Cardiac muscle cell (in vitro differentiated cells and primary cell): ENCODE data around the gene ITGB7. TPM values are rescaled to one million over a fixed set of nuclear protein-coding genes. Genes with fewer than 3 reads are reported as not detected.

ENCODE experiments used
- DNase-seq, 2 donors: peaks; one replicate each; pipeline versions ENCODE4 v3.0.0 to v3.0.0-alpha.2; 2010 to 2017; ENCODE audit warnings: low read depth in 1 of 2, low spot score in 1 of 2
- H3K27ac ChIP-seq: fragments of 200-600 bp; sonication (generic); 2 replicates; pipeline ENCODE4 v1.5.1; 2016
- H3K27me3 ChIP-seq: fragments of 200-600 bp; sonication (generic); 2 replicates; pipeline ENCODE4 v1.6.0; 2016; ENCODE audit warnings: control low read depth
- H3K36me3 ChIP-seq: fragments of 200-600 bp; sonication (generic); 2 replicates; pipeline ENCODE4 v1.5.1; 2016; ENCODE audit warnings: control low read depth
- H3K4me1 ChIP-seq: fragments of 200-600 bp; sonication (generic); 2 replicates; pipeline ENCODE4 v1.8.1; 2017; ENCODE audit warnings: low read depth, mild to moderate bottlenecking, mixed run types
- H3K4me3 ChIP-seq: fragments of 200-600 bp; sonication (generic); 2 replicates; pipeline ENCODE4 v1.5.1; 2016; ENCODE audit warnings: mild to moderate bottlenecking
- H3K9me3 ChIP-seq: fragments of 200-600 bp; sonication (generic); 2 replicates; pipeline ENCODE4 v1.5.1; 2017; ENCODE audit warnings: low read depth, mild to moderate bottlenecking, control low read depth
- polyA plus RNA-seq: library from polyadenylated mRNA; unstranded; fragments of >200 nt; fragmentation: Nextera tagmentation; extraction: Ambion mirVana; gene quantifications from 2 replicates; pipeline ENCODE4 v1.2.1, GENCODE V29; 2016
- total RNA-seq: library from RNA; depleted of rRNA; stranded (reverse); fragments of >200 nt; gene quantifications from 2 replicates; pipeline ENCODE4 v1.2.3, GENCODE V29; 2016
- TF ChIP-seq, protein P1 (sequence below): IDR thresholded peaks from 2 replicates; pipeline ENCODE4 v1.5.1; 2012; ENCODE audit warnings: low read depth, mild to moderate bottlenecking, low read length

The ITGB7 gene
- total and polyA plus RNA-seq, 2 experiments from 2014 or later: 0.55 to 1.1 TPM

- no peaks in the 10 kb centered on the region for H3K9me3 ChIP-seq
- peak; percentile 98 for DNase-seq
- TF ChIP-seq, protein P1, sequence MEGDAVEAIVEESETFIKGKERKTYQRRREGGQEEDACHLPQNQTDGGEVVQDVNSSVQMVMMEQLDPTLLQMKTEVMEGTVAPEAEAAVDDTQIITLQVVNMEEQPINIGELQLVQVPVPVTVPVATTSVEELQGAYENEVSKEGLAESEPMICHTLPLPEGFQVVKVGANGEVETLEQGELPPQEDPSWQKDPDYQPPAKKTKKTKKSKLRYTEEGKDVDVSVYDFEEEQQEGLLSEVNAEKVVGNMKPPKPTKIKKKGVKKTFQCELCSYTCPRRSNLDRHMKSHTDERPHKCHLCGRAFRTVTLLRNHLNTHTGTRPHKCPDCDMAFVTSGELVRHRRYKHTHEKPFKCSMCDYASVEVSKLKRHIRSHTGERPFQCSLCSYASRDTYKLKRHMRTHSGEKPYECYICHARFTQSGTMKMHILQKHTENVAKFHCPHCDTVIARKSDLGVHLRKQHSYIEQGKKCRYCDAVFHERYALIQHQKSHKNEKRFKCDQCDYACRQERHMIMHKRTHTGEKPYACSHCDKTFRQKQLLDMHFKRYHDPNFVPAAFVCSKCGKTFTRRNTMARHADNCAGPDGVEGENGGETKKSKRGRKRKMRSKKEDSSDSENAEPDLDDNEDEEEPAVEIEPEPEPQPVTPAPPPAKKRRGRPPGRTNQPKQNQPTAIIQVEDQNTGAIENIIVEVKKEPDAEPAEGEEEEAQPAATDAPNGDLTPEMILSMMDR: no peak
- peak overlapping the region; percentile 55 for H3K4me3 ChIP-seq
- no peaks in the 10 kb centered on the region for H3K27me3 ChIP-seq
- no peaks in the 10 kb centered on the region for H3K36me3 ChIP-seq
- peaks cover 52% of the 10 kb centered on the region for H3K4me1 ChIP-seq
- peak overlapping the region; percentile 93 for H3K27ac ChIP-seq
These were observed 13.7 kb upstream of the ITGB7 start for GRCh38 chr12:53220694-53221202.

DNA sequence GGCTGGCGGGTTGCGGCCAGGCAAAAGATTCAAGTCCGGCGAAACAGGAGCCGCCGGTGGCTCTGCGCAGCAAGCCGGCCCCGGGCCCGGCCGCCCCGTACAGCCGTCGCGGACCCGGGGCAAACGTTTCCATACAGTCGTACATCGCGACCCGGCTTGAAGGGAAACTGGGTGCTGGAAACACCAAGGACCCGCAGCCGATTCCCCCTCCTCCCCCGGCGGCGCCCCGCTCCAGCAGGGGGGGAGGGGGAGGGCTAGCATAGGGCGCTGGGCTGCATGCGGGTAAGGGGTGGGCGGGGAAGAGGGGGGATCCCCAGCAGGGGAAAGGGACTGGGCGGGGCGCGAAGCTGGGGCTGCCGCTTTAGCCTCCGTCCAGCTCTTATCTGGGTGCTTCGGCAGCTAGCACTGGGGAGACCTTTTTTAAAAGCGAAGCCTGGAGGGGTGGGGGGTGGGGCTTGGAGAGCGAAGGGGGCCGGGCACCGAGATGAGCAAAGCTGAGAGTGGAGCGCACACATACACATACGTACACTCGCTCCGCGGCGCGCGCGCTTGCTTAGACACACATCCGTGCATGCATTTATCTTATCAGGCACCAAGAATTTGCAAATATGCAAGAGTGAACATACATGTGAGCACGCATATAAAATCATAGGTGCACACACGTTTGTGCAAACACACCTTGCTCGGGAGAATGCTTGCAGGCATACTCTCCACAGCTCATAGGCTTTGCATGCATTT, 13.1 kb upstream of the ITGB7 start:
- peak; percentile 81 to 84 for DNase-seq
- Histone ChIP-seq H3K4me3 (peak overlapping the region; percentile 55), H3K4me1 (peaks cover 46% of the 10 kb centered on the region), H3K27ac (peak overlapping the region; percentile 93), H3K36me3 (no peaks in the 10 kb centered on the region), H3K27me3 (no peaks in the 10 kb centered on the region), H3K9me3 (no peaks in the 10 kb centered on the region)
- TF ChIP-seq, protein P1: no peak

GRCh38 chr12:53219292-53219955, 12.4 kb upstream of the ITGB7 start:
- Histone ChIP-seq H3K27me3 (no peaks in the 10 kb centered on the region), H3K4me1 (peaks cover 38% of the 10 kb centered on the region), H3K36me3 (no peaks in the 10 kb centered on the region), H3K9me3 (no peaks in the 10 kb centered on the region), H3K27ac (peak overlapping the region; percentile 9), H3K4me3 (peak overlapping the region; percentile 55)
- peak in 1 of 2 donors; percentile 56 for DNase-seq
- TF ChIP-seq, protein P1: no peak

GRCh38 chr12:53218551-53219291, 11.7 kb upstream of the ITGB7 start:
- Histone ChIP-seq H3K27me3 (no peaks in the 10 kb centered on the region), H3K4me1 (peaks cover 31% of the 10 kb centered on the region), H3K4me3 (peak overlapping the region; percentile 55), H3K36me3 (no peaks in the 10 kb centered on the region), H3K9me3 (no peaks in the 10 kb centered on the region), H3K27ac (no peak overlapping the region)
- DNase-seq: peak in 1 of 2 donors; percentile 33
- TF ChIP-seq, protein P1: no peak

GRCh38 chr12:53217931-53218307, 10.9 kb upstream of the ITGB7 start:
- TF ChIP-seq, protein P1: no peak
- no peak for DNase-seq
- H3K27ac ChIP-seq: no peak overlapping the region
- peaks cover 23% of the 10 kb centered on the region for H3K4me1 ChIP-seq
- H3K36me3 ChIP-seq: peaks cover 2% of the 10 kb centered on the region
- H3K9me3 ChIP-seq: no peaks in the 10 kb centered on the region
- H3K4me3 ChIP-seq: no peak overlapping the region
- H3K27me3 ChIP-seq: no peaks in the 10 kb centered on the region
